Measurements from ENCODE around the gene GNG4.

The GNG4 gene

GRCh38 chr1:235579891-235580290 is 69.7 kb downstream of the GNG4 start:
- no peak for ATAC-seq
- no peak for TF ChIP-seq ARNTL (CRISPR knock-in tag; IDR thresholded peaks at IDR 0.05; ENCODE audit: borderline replicate concordance, low read depth)
- TF ChIP-seq PATZ1 (CRISPR knock-in tag; IDR thresholded peaks at IDR 0.05; ENCODE audit: borderline replicate concordance), result no peak
- no peak for TF ChIP-seq POU6F1 (CRISPR knock-in tag; IDR thresholded peaks at IDR 0.05; ENCODE audit: borderline replicate concordance, low read depth)
- no peak for TF ChIP-seq ISL1 (CRISPR knock-in tag; IDR thresholded peaks at IDR 0.05)
- no peak for TF ChIP-seq OSR1 (CRISPR knock-in tag; IDR thresholded peaks at IDR 0.05)
- no peak for TF ChIP-seq PPARA (CRISPR knock-in tag; IDR thresholded peaks at IDR 0.05; ENCODE audit: borderline replicate concordance)
- TF ChIP-seq ESRRG (CRISPR knock-in tag; IDR thresholded peaks at IDR 0.05), result no peak
- TF ChIP-seq CSRNP3 (CRISPR knock-in tag; IDR thresholded peaks at IDR 0.05), result no peak
- no peak for TF ChIP-seq TSHZ2 (CRISPR knock-in tag; IDR thresholded peaks at IDR 0.05)
- no peak for TF ChIP-seq TOX (CRISPR knock-in tag; IDR thresholded peaks at IDR 0.05; ENCODE audit: borderline replicate concordance)
- TF ChIP-seq ZFP30 (CRISPR knock-in tag; IDR thresholded peaks at IDR 0.05), result no peak
- TF ChIP-seq ZC3H10 (CRISPR knock-in tag; IDR thresholded peaks at IDR 0.05), result no peak
- TF ChIP-seq ZNF70 (CRISPR knock-in tag; IDR thresholded peaks at IDR 0.05), result no peak
- no peak for TF ChIP-seq RARB (CRISPR knock-in tag; IDR thresholded peaks at IDR 0.05)
- no peak for TF ChIP-seq ZNF565 (CRISPR knock-in tag; conservative IDR thresholded peaks at IDR 0.05; ENCODE audit: low read depth)
- TF ChIP-seq GLIS3 (CRISPR knock-in tag; IDR thresholded peaks at IDR 0.05), result no peak
- no peak for TF ChIP-seq ZFP3 (CRISPR knock-in tag; IDR thresholded peaks at IDR 0.05)

GRCh38 chr1:235575597-235575996 is 74.0 kb downstream of the GNG4 start:
- ATAC-seq, result no peak; the same call in 2 of the 3 replicates
- TF ChIP-seq ZNF70 (CRISPR knock-in tag; IDR thresholded peaks at IDR 0.05) (no peak), ZNF565 (CRISPR knock-in tag; conservative IDR thresholded peaks at IDR 0.05; ENCODE audit: low read depth) (no peak), PPARA (CRISPR knock-in tag; IDR thresholded peaks at IDR 0.05; ENCODE audit: borderline replicate concordance) (no peak), ARNTL (CRISPR knock-in tag; IDR thresholded peaks at IDR 0.05; ENCODE audit: borderline replicate concordance, low read depth) (no peak), ISL1 (CRISPR knock-in tag; IDR thresholded peaks at IDR 0.05) (no peak), CSDC2 (CRISPR knock-in tag; IDR thresholded peaks at IDR 0.05) (no peak), POU6F1 (CRISPR knock-in tag; IDR thresholded peaks at IDR 0.05; ENCODE audit: borderline replicate concordance, low read depth) (no peak), OSR1 (CRISPR knock-in tag; IDR thresholded peaks at IDR 0.05) (no peak), ESRRG (CRISPR knock-in tag; IDR thresholded peaks at IDR 0.05) (no peak), CREB5 (CRISPR knock-in tag; IDR thresholded peaks at IDR 0.05; ENCODE audit: low read depth) (no peak), GLIS3 (CRISPR knock-in tag; IDR thresholded peaks at IDR 0.05) (no peak), PATZ1 (CRISPR knock-in tag; IDR thresholded peaks at IDR 0.05; ENCODE audit: borderline replicate concordance) (no peak), SNAI2 (CRISPR knock-in tag; IDR thresholded peaks at IDR 0.05) (no peak), ZNF8 (CRISPR knock-in tag; IDR thresholded peaks at IDR 0.05) (no peak), TOX (CRISPR knock-in tag; IDR thresholded peaks at IDR 0.05; ENCODE audit: borderline replicate concordance) (no peak)
